H9 (cell line): ENCODE results near the gene PHACTR1. TPM values are rescaled to one million over a fixed set of nuclear protein-coding genes. Genes with fewer than 3 reads are reported as not detected.

Source experiments
- DNase-seq: peaks from one replicate; pipeline ENCODE4 v3.0.0-alpha.2; 2017
- H2AFZ ChIP-seq: one replicate; pipeline ENCODE4 v1.6.1; 2013; ENCODE audit warnings: mild to moderate bottlenecking, low read length, control low read depth, moderate library complexity
- H2AK5ac ChIP-seq: 2 replicates; pipeline ENCODE4 v1.6.1; 2013; ENCODE audit warnings: low read length, control low read depth, mixed read lengths; ENCODE audit not compliant: insufficient read length
- H2BK120ac ChIP-seq: one replicate; pipeline ENCODE4 v1.6.1; 2013; ENCODE audit warnings: low read depth, mild to moderate bottlenecking, low read length, control low read depth, inconsistent platforms; ENCODE audit not compliant: poor library complexity, severe bottlenecking
- H2BK12ac ChIP-seq: 2 replicates; pipeline ENCODE4 v1.6.1; 2013; ENCODE audit warnings: low read length, control low read depth, mixed read lengths, low read depth; ENCODE audit not compliant: insufficient read length
- H2BK15ac ChIP-seq: 2 replicates; pipeline ENCODE4 v1.6.1; 2013; ENCODE audit warnings: low read depth, low read length, control low read depth
- H2BK20ac ChIP-seq: one replicate; pipeline ENCODE4 v1.6.1; 2013; ENCODE audit warnings: low read depth, mild to moderate bottlenecking, low read length, control low read depth, inconsistent platforms; ENCODE audit not compliant: poor library complexity, severe bottlenecking
- H2BK5ac ChIP-seq: 2 replicates; pipeline ENCODE4 v1.6.1; 2013; ENCODE audit warnings: low read length, control low read depth, mixed read lengths; ENCODE audit not compliant: insufficient read length
- H3K14ac ChIP-seq: 2 replicates; pipeline ENCODE4 v1.6.1; 2013; ENCODE audit warnings: low read length, control low read depth; ENCODE audit not compliant: insufficient read depth
- H3K18ac ChIP-seq: 2 replicates; pipeline ENCODE4 v1.6.1; 2013; ENCODE audit warnings: low read depth, mild to moderate bottlenecking, mixed read lengths, low read length, control low read depth; ENCODE audit not compliant: insufficient read length
- H3K23ac ChIP-seq: 2 replicates; pipeline ENCODE4 v1.6.1; 2013; ENCODE audit warnings: low read length, control low read depth, mixed read lengths, low read depth; ENCODE audit not compliant: insufficient read length
- H3K23me2 ChIP-seq: 2 replicates; pipeline ENCODE4 v1.6.1; 2013; ENCODE audit warnings: low read depth, mild to moderate bottlenecking, mixed read lengths, low read length, control low read depth; ENCODE audit not compliant: insufficient read length, poor library complexity, severe bottlenecking
- H3K27ac ChIP-seq: 2 replicates; pipeline ENCODE4 v1.5.1; 2013; ENCODE audit warnings: low read length, control low read depth, mixed read lengths, low read depth; ENCODE audit not compliant: insufficient read length
- H3K27me3 ChIP-seq: 2 replicates; pipeline ENCODE4 v1.6.1; 2013; ENCODE audit warnings: low read length, control low read depth, inconsistent platforms; ENCODE audit not compliant: insufficient read depth
- H3K4ac ChIP-seq: 2 replicates; pipeline ENCODE4 v1.6.1; 2013; ENCODE audit warnings: low read depth, mild to moderate bottlenecking, control low read depth, inconsistent platforms, low read length, moderate library complexity
- H3K4me1 ChIP-seq: 2 replicates; pipeline ENCODE4 v1.6.1; 2013; ENCODE audit warnings: low read length, control low read depth, inconsistent platforms; ENCODE audit not compliant: insufficient read depth
- H3K4me2 ChIP-seq: 2 replicates; pipeline ENCODE4 v1.6.1; 2013; ENCODE audit warnings: low read length, control low read depth, mixed read lengths; ENCODE audit not compliant: insufficient read length, insufficient read depth
- H3K56ac ChIP-seq: 2 replicates; pipeline ENCODE4 v1.6.1; 2013; ENCODE audit warnings: low read depth, mild to moderate bottlenecking, mixed read lengths, low read length, control low read depth; ENCODE audit not compliant: insufficient read length
- H3K79me1 ChIP-seq: 2 replicates; pipeline ENCODE4 v1.6.1; 2013; ENCODE audit warnings: low read depth, mild to moderate bottlenecking, moderate library complexity, low read length, control low read depth, inconsistent platforms; ENCODE audit not compliant: insufficient read depth, poor library complexity, severe bottlenecking
- H3K79me2 ChIP-seq: 2 replicates; pipeline ENCODE4 v1.6.1; 2013; ENCODE audit warnings: low read length, control low read depth, inconsistent platforms; ENCODE audit not compliant: insufficient read depth
- H3K9ac ChIP-seq: 2 replicates; pipeline ENCODE4 v1.6.1; 2013; ENCODE audit warnings: low read length, control low read depth, mixed read lengths; ENCODE audit not compliant: insufficient read length; ENCODE audit errors: extremely low read depth
- H3K9me3 ChIP-seq: one replicate; pipeline ENCODE4 v1.6.1; 2013; ENCODE audit warnings: low read depth, low read length, inconsistent platforms; ENCODE audit not compliant: control insufficient read depth
- H3T11ph ChIP-seq: one replicate; pipeline ENCODE4 v1.6.1; 2013; ENCODE audit warnings: mild to moderate bottlenecking, low read length, control low read depth, inconsistent platforms
- H4K20me1 ChIP-seq: one replicate; pipeline ENCODE4 v1.6.1; 2013; ENCODE audit not compliant: control insufficient read depth, insufficient read length, insufficient read depth
- H4K5ac ChIP-seq: 2 replicates; pipeline ENCODE4 v1.6.1; 2013; ENCODE audit warnings: low read depth, mild to moderate bottlenecking, mixed read lengths, low read length, control low read depth; ENCODE audit not compliant: insufficient read length
- H4K8ac ChIP-seq: replicated peaks from 2 replicates; pipeline ENCODE4 v1.6.1; 2013; ENCODE audit warnings: low read length, control low read depth, mixed read lengths, low read depth; ENCODE audit not compliant: insufficient read length
- H4K91ac ChIP-seq: 2 replicates; pipeline ENCODE4 v1.6.1; 2013; ENCODE audit warnings: low read depth, mild to moderate bottlenecking, moderate library complexity, mixed read lengths, low read length, control low read depth; ENCODE audit not compliant: insufficient read length
- H3K27ac Mint-ChIP-seq, 3 experiments: 2 replicates in 2 of 3; 3 replicates in 1 of 3; pipeline ENCODE4 v1.8.0; 2020 to 2021; ENCODE audit warnings: mixed read lengths in 3 of 3, mild to moderate bottlenecking in 1 of 3, moderate library complexity in 1 of 3
- H3K27me3 Mint-ChIP-seq: 2 replicates; pipeline ENCODE4 v1.8.0; 2021; ENCODE audit warnings: low read depth, mild to moderate bottlenecking, moderate library complexity, mixed read lengths
- H3K36me3 Mint-ChIP-seq, 3 experiments: 2 replicates in 2 of 3; 3 replicates in 1 of 3; pipeline ENCODE4 v1.8.0; 2020 to 2021; ENCODE audit warnings: low read depth in 3 of 3, mixed read lengths in 3 of 3; ENCODE audit not compliant: insufficient read depth in 1 of 3
- H3K4me1 Mint-ChIP-seq, 2 experiments: 2 replicates each; pipeline ENCODE4 v1.8.0; 2020; ENCODE audit warnings: mixed read lengths in 2 of 2
- H3K4me3 Mint-ChIP-seq, 2 experiments: 2 replicates in 1 of 2; 3 replicates in 1 of 2; pipeline ENCODE4 v1.8.0; 2020 to 2021; ENCODE audit warnings: mild to moderate bottlenecking in 2 of 2, mixed read lengths in 2 of 2, moderate library complexity in 1 of 2
- H3K9me3 Mint-ChIP-seq, 2 experiments: 2 replicates in 1 of 2; 3 replicates in 1 of 2; pipeline ENCODE4 v1.8.0; 2020; ENCODE audit warnings: mild to moderate bottlenecking in 2 of 2, mixed read lengths in 2 of 2, moderate library complexity in 1 of 2
- CTCF ChIP-seq: fragments of 200-600 bp; sonication (generic); conservative IDR thresholded peaks from 3 replicates; pipeline ENCODE4 v1.8.0; 2021; ENCODE audit warnings: antibody characterized with exemption, mild to moderate bottlenecking
- WGBS: extraction: QIAGEN DNeasy Blood & Tissue Kit; methylation state at CpG from one replicate; pipeline ENCODE4 v1.1.7; 2013; ENCODE audit warnings: missing lambda C conversion rate, low lambda C conversion rate, mixed read lengths; ENCODE audit not compliant: insufficient read length; ENCODE audit errors: extremely low coverage; 5-methylcytosine and 5-hydroxymethylcytosine counted together
- total RNA-seq: library from RNA; stranded (reverse); gene quantifications from 2 replicates; pipeline ENCODE4 v1.2.1, GENCODE V29; 2021

PHACTR1 gene
- total RNA-seq, 1 experiment from 2014 or later: 15.9 TPM

- Histone ChIP-seq H3K4me1 (no peaks in the 10 kb centered on the region; the same call in 1 of the 2 replicates), H4K5ac (no peak overlapping the region), H3K23ac (no peak overlapping the region), H4K91ac (no peak overlapping the region), H3K27ac (no peak overlapping the region), H4K8ac (no peak overlapping the region), H3K9me3 (no peaks in the 10 kb centered on the region), H2BK5ac (no peak overlapping the region), H2BK20ac (no peak overlapping the region), H3K4ac (no peak overlapping the region), H3K18ac (no peak overlapping the region), H4K20me1 (no peaks in the 10 kb centered on the region), H3K27me3 (no peaks in the 10 kb centered on the region), H3K79me1 (no peaks in the 10 kb centered on the region), H3K56ac (no peak overlapping the region), H3K14ac (no peak overlapping the region), H3T11ph (no peak overlapping the region), H3K23me2 (no peaks in the 10 kb centered on the region), H2BK120ac (no peak overlapping the region), H3K79me2 (no peaks in the 10 kb centered on the region), H3K4me2 (no peak overlapping the region), H2AFZ (no peak overlapping the region), H2BK15ac (no peak overlapping the region), H3K9ac (no peak overlapping the region), H2AK5ac (no peak overlapping the region), H2BK12ac (no peak overlapping the region)
- Mint-ChIP-seq H3K4me3 (no peak overlapping the region), H3K4me1 (peaks cover 14 to 18% of the 10 kb centered on the region in 2 experiments), H3K27me3 (no peaks in the 10 kb centered on the region), H3K36me3 (no peaks in the 10 kb centered on the region), H3K9me3 (no peaks in the 10 kb centered on the region), H3K27ac (no peak overlapping the region)
- WGBS: no CpG with 5 or more reads among the region's 2 CpGs
- no peak for TF ChIP-seq CTCF
- no peak for DNase-seq
Measured at GRCh38 chr6:12779772-12780171, 63.2 kb downstream of the PHACTR1 start.
